HuH-7 (cell line): ENCODE measurements around the gene VSIR.

Experiments used
- DNase-seq: peaks from one replicate; pipeline ENCODE4 v3.0.0; 2011; ENCODE audit warnings: low spot score

The VSIR gene

DNA sequence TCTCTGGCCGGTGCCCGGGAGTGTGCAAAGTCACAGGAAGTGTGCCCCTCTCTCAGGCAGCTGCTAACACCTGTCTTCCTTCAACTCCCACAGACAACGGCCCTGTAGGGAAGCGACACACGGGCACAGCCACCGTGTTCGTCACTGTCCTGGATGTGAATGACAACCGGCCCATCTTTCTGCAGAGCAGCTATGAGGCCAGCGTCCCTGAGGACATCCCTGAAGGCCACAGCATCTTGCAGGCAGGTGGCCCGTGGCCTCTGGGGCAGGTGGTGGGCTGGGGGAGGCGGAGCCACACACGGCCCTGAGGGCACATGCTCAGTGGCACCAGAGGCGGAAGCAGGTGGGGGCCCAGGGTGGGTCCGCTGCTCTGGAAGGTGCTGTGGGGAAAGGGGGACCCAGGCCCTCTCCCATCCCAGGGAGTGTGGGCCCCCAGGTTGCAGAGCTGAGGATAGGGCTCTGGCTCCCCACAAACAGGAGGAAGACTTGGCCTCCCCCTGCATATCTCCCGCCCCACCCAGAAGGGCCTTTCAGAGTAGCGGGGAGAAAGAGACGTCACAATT, 60.7 kb downstream of the VSIR start:
- no peak for DNase-seq

DNA sequence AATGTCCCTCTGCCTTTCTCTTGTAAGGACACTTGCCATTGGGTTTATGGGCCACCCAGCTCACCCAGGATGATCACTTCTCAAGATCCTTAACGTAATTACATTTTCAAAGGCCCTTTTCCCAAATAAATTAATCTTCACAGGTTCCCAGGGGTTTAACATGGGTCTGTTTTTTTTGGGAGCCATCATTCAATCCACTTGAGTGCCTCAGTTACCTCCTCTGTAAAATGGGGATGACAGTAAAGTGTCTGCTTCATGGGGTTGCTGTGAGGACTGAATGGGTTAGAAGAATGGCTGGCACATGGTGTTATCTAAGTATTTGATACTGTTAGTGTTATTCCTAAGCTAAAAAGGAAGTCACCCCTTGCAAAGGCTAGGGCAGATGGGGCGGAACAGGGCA, 61.1 kb downstream of the VSIR start:
- no peak for DNase-seq

DNA sequence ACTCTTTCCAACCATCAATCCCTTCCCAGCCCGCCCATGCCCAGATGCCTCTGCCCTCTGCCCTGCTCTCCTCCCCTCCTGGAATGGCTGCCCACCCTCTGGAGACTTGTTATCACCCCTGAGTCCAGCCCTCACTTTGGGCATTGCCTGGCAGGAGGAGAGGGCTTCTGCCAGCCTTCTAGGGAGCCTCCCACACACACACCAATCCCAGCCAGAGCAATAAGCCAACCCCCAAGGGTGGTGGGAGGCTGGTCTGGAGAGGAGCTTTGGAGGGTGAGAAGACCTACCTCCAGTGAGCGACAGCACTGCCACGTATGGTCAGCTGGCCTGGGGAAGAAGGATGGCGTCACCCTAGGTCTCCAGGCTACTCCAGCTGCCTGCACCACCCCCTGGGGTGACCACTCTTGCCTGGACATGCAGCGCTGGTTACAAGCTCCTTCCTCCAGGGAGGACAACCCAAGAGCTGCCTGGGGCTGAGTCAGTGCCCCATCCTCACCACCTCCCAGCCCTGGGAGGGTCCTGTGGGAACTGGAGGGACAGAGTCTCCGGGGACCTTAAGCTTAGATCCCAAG, 62.2 kb downstream of the VSIR start:
- no peak for DNase-seq

DNA sequence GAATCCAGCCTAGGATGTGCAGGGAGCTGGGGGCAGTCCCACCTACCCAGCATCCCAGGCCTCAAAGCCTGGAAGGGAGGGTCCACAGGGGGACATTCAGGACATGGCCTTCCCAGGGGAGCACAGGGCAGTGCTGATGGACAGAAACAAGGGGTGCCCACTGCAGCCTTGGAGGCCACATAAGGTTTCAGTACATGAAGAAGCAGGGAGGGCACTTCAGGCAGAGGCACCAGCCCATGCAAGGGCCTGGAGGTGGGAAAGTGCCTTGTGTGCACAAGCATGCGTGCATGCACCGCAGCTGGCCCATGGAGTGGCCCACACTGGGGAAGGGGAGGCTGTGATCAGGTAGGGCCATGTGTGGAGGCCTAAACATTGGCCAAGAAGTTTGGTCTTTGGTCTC, 62.8 kb downstream of the VSIR start:
- DNase-seq = no peak

DNA sequence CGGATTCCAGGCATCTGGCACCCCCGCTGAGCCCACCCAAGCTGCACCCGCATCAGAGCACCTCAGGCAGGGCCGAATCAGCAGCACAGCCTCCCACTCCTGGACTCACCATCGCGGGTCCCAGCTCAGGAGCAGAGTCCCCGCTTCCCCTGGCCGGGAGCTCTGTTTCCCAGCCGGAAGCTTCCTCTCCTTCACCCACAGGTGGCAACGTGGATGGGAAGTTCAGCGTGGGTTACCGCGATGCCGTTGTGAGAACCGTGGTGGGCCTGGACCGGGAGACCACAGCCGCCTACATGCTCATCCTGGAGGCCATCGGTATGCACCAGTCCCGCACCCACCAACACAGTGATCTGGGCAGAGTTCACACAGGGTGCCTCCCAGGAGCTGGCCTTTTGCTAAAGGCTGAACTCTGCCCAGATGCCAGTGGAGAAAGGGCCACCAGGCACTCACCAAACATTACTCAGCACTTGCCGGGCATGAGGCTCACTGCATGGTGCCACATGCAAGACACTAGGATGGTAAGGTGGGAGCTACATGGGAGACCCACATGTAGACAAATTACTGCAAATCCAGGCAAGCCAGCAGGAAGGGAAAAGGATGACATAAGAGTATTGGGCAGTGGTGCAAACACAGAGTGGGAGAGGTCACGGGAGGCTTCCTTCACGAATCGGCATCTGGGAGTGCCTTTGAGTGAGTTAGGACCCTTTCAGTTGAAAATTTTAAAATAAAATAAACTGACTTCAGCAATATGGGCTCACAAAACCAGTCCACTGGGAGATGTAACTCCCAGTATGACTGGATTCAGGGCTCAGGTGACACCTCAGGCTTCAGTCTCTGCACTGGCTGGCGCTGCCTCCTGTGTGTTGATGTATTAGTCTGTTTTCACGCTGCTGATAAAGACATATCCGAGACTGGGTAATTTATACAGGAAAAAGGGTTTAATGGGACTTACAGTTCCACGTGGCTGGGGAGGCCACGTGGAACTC, 64.1 kb downstream of the VSIR start:
- DNase-seq = no peak

DNA sequence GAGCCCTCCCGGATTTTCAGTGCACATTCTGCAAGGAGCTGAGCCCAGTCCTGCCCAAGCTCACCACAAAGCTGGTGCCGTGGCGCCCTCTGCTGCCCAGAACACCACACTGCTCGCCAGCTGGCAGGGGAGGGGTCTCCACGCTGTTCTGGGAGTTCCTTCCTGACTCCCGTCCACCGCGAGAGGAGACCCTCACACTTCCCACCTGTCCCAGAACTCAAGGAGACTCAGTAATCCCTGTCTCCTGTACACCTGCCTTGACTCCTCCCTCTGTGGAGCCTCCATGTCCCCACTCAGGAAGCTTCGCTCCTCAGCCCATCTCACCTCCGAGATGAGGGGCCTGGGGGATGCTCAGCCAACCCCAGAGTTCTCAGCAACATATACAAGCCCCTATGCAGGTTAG, 65.0 kb downstream of the VSIR start:
- peak; percentile 74 for DNase-seq

DNA sequence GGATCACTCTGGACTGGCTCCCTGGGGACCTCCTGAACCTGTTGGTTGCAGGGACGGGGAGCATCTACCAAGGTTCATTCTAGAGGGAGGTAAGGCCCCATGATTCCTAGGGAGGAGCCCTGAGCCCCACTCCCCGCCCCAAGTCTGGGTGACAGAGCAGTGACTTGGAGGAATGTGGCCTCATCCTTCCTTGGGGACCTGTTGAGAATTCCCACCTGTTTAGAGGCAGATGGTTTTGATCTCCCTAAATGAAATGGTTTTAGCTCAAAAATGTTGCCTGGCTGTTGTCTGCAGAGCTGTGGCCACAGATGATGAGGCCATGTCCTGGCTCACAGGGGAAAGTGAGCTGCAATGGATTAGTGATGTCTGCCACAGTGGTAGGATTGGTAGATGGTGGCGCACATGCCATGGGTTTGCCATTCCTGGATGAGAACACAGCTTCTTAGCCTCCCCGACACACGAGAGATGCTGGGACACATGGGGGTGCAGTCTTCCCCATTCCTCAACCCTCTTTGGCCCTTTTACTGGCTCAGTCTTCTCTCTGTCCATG, 66.0 kb downstream of the VSIR start:
- no peak for DNase-seq

DNA sequence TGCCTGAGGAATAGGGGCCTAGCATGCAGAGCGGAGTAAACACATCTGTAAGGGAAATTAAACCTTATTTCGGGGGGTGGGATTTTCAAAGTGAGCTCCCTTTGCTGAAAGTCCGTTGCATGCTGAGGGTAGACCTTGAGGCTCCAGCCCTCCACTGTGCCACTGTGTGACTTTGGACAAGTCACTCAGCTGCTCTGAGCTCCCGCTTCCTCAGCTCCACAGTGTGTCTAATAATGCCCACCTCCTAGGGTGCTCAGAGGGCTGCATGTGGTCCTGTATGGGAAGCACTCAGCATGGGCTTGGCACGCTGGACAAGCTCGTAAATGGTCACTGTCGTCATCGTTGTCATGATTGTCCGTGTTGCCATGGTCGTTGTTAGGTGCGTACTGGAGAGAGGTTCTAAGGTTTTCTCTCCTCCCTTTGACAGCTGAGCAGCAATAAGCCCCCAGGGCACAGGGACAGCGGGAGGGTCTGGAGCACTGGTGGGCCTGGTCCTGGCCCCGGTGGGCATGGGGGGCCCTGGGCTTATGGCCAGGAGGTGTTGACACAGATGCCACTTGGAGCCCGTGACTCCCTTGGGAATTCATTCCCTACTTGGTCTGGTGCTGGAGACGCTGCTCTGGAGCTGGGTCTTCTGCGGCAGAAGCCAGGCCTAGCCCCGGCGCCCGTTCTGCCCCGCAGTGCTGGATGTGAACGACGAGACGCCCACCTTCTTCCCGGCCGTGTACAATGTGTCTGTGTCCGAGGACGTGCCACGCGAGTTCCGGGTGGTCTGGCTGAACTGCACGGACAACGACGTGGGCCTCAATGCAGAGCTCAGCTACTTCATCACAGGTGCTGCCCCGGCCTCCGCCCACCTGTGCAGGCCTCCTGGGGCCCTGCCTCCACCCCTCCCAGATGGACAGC, 66.9 kb downstream of the VSIR start:
- DNase-seq = no peak

DNA sequence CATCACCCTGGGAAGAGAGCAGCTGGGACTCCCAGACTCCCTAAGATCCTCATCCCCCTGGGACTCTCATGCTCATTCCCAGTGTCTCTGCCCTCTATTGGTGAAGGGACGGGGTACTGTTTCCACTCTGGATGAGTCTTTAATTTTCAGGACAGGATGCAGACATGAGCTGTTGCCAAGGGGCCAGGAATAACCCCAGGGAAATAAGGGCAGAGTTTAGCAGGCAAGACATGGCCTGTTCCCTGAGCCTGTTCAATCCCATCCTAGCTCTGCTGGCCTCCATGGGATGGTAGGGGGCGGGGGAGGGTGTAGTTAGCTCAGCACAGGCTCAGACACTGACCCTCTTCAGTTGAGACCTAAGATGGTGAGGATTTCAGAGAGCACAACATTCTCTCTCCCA, 67.7 kb downstream of the VSIR start:
- DNase-seq = no peak

DNA sequence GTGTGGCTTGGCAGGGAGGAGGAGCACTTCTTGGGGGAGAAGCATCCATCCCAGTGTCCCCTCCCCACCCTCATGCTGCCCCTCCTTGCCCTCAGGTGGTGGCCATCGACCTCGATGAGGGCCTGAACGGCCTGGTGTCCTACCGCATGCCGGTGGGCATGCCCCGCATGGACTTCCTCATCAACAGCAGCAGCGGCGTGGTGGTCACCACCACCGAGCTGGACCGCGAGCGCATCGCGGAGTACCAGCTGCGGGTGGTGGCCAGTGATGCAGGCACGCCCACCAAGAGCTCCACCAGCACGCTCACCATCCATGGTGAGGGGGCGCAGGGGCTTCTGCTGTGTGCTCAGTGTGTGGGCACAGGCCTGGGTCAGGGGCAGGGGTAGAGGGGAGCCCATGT, 68.5 kb downstream of the VSIR start:
- DNase-seq = no peak

DNA sequence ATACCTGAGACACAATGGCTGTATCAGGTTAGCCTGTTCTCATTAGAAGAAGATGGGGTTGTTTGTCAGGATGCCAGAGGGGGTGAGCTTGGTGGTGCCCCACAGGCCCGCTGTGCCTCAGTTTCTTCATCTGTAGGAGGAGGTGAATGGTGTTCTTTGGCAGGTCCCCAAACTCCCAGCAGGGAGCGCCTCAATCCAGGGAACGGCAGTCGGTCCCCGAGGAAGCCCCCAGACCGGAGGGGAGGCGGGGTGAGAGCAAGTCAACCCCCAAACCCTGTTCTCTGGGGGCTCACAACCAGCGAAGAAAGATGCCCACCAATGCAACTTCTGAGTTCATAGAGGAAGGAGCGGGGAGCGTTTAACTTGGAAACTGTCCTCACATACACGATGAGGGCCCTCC, 69.7 kb downstream of the VSIR start:
- DNase-seq = no peak

DNA sequence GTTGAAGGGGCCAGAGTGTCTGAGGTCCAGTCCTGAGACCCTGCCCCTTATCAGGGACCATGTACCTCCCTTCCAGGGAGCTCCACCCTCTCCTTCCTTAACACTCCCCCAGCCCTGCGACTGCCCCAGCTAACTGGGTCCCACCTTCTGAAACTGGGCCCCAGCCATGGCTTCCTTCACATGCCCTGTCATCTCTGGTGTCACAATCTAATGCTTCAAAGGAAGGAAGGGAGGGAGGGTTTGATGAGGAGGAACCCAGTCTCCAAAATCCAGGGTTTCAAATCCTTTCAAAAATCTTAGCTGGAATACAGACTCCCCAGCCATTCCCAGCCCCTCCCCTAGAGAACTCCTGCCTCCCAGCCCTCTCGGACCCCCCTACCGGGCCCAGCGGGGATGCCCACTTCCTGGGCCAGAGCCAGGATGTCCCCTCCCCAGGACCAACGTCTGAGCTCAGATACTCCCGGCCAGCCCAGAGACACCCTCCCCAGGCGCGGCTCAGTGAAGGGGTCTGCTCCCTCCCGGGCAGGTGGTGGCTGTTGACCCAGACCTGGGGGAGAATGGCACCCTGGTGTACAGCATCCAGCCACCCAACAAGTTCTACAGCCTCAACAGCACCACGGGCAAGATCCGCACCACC, 71.7 kb downstream of the VSIR start:
- DNase-seq = no peak

DNA sequence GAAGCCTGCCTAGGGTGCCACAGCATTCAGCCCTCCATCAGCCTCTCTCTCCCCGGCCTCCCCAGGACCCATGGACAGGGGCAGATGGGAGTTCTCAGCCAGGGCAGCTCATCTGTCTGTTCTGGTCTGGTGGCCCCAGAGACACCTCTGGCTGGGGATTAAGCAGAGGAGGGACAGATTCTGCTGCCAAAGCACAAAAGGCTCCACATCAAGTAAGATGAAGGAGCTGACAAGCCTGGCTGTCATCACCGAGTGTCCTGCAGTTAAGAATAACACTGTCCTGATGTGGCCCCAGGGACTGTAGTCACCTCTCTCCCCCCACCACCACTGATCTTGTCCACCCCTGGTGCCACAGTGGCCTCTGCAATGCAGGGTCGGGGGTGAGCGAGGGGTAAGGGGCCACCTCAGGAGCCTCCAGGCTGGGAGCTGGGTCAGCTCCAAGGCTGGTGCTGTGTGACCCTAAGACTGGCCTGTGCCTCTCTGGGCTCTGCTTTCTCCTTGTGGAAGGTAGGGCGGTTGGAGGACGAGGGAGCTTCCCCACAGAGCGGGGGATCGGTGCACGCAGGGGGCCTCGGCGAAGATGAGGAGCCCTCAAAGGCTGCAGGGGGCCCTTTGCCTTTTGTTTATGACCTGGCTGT, 72.5 kb downstream of the VSIR start:
- no peak for DNase-seq

DNA sequence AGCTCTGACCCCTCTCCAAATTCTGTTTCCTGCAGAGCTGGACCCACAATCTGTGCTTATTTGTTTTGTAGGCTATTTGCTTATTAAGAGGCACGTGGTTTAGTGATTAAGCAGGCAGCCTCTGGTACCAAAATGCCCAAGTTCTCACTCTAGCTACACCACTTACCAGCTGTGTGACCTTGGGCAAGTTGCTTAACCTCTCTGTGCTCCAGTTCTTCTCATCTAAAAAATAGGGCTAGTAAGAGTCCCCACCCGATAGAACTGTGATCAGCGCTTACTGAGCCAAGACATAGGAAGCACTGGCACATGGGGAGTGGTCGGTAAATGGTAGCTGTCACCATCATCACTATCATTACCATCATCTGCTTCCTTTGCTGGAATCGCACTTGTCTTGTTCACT, 74.6 kb downstream of the VSIR start:
- DNase-seq = no peak

DNA sequence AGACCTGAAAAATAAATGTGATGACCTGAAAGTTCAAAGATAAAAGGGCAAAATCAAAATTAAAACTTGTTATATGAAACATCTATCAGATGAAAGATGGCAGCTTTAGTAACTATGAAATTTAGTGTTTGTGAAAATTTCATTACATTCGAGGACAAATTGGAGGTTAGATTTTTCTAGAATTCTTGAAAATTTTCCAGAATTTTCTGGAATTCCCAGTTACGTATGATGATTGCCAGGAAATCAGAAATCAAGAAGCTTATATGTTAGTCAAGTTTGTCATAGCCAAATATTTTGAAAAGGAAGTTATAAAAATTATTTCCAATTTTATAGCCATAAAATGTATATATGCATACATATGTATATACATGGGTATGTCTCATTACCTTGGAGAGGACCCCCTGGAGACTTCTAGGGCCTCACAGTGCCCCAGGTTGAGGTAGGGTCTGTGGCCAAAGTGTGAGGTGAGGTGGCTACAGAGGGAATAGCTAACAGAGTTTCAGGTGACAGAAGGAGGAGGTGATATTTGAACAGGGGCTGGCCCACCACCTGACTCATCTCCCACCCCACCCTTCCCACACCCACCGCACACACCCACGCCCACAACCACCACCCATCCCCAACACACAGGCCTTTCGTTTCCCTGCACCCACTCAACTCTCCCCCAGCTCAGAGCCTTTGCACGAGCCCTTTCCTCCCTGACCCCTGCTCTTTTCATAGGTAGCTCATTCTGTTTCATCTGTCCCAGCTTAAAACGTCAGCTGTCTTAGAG, 75.2 kb downstream of the VSIR start:
- no peak for DNase-seq
